ENCODE results near the gene GPS1.

GPS1 gene

DNA sequence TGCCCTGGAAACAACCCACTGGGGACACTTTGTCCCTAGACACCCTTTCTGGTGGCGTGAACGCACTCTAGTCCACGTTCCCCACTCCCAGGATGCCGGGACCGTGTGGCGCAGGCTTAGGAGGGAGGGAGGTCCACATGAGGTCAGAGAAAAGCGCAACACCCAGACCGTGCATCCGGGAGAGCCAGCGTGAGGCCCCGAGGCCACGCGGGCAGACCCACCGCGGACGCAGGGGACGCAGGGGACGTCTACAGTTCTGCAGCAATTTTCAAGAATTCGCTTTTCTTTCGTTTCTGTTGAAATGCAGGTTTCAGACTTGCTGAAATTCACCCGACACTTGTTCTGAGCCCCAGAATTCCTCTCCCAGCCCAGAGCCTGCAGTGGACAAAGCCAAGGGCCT lies 4.8 kb upstream of the GPS1 start:
- no peak for DNase-seq

DNA sequence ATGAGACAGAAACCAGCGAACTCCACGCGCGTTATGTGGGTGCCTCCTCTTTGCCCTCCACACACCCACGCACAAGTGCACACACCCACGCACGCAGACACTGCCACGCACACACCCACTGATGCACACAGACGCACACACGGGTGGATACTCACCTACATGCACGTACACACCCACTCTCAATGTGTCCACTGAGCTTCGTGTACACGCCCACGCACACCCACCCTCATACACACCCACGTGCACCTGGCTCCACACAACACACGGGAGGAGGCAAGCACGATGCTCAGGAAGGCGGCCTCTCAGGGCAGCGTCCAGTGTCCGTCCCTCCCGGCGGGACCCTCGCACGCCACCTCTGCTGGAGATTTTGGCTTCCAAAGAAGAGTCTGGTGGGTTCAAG lies 4.3 kb upstream of the GPS1 start:
- DNase-seq, result no peak

DNA sequence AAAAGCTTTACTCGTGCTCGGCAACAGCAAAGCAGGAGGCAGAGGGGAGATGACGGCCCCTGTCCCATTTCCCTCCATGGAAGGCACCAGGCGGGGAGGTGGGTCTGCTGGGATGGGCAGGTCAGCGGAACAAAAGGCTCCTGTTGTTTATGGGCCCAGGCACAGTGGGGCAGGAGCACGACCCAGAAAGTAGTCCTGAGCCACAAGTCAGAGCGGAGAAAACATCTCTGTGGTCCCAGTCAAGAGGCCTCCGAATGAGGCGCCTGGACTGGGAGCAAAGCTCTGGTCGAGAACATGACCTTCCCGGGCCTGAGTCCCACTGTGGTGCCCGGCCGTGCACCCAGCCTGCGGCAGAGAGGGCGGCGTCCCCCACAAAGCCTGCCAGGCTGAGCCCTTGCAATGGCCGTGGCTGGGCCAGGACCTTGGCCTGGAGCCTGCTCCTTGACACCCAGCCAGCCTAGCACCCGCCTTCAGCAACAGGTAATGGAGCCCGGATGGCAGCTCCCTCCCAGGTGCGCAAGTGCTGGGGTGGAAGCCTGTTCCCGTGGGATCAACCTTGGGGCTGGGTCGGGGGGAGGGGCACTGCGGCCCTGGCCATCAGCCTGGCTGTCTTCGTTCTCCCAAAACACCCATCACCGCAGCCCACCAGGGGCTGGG lies 3.7 kb upstream of the GPS1 start:
- DNase-seq, result no peak

DNA sequence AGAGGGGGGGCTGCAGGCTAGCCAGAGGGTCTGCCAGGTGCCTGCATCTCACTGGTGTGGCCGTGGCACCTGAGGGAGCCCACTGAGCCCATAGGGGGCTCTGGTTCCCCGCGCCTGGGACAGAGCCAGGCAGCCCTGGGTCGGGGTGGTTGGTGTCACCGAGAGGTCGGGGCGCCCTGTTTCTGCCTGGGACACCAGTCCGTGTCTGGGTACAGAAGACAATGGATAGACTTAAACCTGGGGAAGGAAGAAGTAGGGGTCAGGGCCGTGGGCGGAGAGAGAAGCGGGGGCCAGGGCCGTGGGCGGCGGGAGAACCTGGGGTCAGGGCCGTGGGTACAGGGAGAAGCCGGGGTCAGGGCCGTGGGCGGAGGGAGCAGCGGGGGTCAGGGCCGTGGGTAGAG lies 3.1 kb upstream of the GPS1 start:
- no peak for DNase-seq

DNA sequence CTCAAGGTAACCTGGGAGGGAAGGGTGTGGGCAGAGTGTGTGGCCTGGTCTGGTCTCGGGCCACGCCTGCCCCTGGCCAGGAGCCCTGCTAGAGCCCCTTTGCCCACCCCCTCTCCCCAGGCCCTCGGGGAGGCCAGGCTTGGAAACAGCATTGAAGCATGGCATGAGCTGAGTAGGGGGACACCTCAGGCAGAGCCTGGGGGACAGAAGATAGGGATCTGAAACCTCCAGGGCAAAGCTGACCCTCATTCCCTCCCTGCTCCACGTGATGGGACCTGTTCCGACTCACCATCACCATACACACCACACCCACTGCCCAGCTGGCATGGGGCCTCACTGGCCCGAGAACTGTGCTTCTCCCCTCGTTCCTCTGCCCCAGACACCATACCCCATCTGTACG lies 2.6 kb upstream of the GPS1 start:
- no peak for DNase-seq

DNA sequence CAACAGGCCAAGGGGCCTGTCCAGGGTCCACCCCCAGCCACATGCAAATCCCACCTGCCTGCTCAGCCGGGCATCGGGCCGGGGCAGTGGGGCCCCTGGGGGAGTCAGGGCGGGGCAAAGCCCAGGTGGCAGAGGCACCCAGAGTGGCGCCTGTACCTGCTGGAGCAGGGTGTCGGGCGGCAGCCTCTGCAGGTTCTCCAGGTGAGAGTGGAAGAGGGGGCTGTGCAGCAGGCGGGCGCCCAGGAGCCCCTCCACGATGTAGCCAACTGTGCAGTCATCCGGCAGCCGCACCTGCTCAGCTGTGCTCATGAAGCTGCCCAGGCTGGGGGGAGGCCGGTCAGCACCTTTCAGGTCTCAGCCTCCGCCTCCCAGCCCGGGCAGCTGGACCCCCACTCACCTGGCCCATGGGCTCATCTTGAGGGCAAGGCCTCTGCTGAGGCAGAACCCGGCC lies 2.2 kb upstream of the GPS1 start:
- DNase-seq, result no peak

DNA sequence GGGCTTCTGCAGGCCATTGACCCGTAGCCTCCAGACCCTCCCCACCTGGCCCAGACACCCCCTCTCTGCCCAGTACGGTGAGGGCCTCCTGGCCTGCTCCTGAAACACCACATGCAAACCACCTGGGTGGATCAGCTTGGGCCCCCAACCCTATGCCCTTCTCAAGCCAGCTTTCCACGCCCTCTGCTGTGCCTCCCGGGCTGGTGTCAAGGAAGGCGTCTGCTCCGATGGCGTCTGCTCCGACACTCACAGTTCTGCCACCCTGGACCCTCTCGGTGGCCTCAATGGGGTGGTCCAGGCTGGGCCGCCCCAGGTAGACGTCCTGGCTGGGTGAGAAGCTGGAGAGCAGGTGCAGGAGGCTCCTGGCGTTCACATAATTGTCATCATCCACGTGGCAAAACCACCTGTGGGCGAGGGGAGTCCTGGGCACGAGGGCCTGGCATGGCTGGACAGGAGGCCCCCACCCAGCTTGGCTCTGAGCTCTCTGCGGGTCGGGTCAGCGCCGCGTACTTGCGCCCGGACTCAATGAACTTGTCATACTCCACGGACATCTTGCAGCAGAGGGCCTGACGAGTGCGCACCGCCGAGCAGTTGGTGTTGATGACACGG lies 1.4 kb upstream of the GPS1 start:
- no peak for DNase-seq

DNA sequence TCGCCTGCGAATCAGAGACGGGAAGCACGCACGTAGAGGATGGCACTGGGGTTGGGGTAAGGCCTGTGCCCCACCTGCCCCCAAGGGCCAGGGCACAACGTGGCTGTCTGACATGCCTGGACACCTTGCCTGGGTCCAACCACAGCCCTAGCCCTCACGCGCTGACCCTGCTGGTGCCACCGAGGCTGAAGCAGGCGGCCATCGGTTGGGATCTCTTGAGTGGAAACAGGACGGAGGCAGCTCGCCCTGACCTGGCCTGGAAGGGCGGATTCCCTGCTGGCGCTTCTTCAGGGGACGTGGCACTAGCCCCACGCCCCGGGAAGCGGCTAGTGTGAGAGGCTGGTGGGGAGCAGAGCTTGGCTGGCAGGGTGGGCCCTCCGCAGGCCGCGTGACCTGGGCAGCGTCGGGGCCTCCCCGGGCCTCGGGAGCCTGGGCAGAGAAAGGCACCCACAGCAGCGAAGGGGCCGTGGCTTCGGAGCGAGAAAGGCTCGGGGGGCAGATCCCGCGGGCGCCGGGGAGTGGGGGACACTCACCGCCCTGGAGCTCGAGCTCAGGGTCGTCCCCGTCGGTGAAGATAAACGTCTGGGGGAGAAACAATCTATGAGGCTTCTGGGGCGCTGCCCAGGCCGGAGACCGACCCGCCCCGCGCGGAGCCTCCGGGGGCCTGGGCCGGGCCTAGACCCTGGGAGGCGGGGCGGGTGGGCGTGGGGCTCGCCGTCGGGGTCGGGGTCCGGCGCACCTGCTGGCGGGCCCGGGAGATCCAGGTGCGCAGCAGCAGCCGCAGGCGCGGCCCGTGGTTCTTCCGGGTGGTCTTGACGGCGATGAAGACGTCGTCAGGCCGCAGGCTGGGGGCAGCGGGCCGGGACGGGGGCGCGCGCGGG lies 697 bp upstream of the GPS1 start:
- no peak for DNase-seq

DNA sequence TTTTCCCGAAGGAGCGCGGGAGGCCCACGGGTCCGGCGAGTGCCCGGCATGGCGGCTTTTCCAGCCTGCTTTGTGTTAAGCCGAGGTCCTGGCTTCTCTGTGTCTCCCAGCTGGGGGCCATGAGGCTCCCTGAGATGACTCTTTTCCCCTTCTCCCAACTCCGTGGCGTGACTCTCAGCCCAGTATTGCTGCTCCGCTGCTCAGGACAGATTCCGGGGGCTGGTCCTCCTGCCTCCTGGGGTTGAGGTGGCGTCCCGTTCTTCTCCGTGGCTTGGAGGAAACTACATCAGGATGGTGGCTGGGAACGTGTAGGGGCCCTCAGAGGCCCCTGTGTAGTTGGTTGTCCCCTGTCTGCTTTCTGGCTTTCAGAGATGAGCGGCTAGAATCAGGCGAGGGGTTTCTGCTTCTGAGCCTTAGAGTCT lies 951 bp downstream of the GPS1 start:
- DNase-seq, result no peak

DNA sequence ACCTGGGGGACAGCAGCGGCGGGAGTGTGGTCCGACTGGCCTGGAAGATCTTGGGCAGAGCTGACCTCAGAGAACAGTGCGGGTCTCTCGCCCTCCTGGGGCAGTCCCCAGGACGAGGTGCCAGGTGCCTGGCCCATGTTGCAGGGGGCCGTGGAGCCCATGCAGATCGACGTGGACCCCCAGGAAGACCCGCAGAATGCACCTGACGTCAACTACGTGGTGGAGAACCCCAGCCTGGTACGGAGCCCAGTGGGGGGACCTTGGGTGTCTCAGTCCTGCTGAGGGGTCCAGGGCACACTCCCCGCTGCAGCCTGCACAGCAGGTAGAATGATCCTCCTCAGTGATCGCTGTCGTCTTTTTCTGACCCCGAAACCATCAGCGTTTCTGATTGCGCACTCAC lies 1.4 kb downstream of the GPS1 start:
- no peak for DNase-seq

DNA sequence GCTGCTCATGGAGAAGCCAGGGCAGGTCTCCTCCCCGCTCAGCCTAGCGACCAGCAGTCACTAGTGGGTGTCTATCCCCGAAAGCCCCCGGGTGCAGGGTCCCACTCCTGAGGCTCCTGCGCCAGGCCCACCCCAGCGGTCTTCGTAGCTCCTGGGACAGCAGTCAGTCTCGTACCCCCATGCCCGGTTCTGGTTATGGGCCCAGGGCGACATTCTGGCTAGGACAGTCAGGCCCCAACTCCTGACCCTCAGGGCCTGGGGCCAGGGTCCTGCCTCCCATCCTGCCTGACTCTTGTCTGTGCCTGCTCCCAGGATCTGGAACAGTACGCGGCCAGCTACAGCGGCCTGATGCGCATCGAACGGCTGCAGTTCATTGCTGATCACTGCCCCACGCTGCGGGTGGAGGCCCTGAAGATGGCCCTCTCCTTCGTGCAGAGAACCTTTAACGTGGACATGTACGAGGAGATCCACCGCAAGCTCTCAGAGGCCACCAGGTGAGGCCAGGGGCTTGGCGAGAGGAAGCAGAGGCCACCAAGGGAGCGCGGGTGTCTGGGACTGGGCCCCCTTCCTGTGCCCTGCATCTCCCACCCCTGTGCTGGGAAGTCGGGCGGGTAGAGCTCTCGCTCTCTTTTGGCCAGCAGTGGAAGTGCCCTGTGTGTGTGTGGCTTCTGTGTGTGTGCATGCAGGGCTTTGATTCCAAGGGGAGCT lies 2.0 kb downstream of the GPS1 start:
- DNase-seq, result no peak

DNA sequence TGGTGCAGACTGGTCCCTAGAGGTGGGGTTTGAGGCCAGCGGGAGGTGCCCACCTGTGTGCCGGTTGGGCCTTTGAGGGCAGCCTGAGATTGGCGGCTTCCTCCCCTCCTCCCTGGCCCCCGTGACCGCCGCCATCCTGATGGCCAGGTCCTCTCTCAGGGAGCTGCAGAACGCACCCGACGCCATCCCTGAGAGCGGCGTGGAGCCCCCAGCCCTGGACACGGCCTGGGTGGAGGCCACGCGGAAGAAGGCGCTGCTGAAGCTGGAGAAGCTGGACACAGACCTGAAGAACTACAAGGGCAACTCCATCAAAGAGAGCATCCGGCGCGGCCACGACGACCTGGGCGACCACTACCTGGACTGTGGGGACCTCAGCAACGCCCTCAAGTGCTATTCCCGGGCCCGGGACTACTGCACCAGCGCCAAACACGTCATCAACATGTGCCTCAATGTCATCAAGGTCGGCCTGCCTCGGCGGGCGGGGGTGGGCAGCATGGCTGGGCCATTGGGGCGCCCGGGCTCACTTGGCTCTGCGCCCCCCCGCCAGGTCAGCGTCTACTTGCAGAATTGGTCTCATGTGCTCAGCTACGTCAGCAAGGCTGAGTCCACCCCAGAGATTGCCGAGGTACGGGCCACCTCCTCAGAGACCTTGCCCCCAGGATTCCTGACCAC lies 2.8 kb downstream of the GPS1 start:
- DNase-seq, result no peak

DNA sequence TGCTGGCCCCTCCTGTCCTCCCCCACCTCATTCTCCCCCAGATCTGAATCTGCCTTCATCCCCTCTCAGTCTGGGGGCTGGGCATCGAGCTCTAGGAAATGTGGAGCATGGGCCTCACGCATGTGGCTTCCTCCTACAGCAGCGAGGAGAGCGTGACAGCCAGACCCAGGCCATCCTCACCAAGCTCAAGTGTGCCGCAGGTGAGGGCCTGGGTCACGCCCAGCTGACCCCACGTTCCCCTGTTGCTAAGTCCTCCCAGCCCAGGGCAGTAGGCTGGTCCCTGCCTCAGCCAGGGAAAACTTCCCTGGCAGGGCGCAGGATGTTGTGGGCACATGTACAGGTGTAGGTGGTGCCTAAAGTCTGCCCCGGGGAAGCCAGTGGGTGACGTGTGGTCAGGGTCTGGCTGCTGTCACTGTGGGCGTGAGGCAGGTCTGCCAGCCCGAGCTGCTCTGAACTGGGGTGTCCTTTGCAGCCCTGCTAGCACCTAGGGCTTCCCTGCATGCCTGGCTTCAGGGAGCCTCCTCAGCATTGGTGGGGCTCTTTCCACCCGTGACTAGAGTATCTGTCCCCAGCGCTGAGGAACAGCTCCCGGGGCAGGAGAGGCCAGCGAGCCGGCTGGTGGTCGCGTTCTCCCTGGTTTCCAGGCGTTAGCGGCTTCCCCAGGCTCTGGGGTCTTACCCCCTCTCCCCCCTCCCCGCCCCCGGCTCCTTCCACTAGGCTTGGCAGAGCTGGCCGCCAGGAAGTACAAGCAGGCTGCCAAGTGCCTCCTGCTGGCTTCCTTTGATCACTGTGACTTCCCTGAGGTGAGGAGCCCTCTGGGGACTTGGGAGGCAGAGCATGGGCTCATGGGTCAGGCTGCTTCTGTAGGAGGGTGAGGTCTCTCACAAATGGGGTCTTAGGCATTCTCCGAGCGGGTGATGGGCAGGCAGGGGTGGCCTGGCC lies 3.6 kb downstream of the GPS1 start:
- DNase-seq, result no peak

DNA sequence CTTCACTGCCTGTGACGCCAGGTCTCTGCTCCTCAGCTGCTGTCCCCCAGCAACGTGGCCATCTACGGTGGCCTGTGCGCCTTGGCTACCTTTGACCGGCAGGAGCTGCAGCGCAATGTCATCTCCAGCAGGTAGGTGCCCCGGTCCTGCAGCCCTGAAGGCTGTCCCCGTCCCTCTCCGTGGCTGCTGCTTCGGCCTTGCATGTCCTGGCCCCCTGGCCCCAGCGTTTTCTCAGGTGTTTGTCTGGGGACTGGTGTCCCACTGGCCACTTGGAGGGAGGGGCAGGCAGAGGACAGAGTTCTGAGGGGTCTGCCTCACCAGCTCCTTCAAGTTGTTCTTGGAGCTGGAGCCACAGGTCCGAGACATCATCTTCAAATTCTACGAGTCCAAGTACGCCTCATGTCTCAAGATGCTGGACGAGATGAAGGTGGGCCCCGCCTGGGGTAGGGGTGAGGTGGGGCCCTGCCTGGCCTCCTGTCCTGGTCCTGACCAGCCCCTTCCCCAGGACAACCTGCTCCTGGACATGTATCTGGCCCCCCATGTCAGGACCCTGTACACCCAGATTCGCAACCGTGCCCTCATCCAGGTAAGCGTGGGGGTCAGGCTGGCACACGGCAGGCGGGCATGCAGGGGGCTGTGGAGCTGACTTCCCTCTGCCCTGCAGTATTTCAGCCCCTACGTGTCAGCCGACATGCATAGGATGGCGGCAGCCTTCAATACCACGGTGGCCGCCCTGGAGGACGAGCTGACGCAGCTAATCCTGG lies 4.4 kb downstream of the GPS1 start:
- no peak for DNase-seq

DNA sequence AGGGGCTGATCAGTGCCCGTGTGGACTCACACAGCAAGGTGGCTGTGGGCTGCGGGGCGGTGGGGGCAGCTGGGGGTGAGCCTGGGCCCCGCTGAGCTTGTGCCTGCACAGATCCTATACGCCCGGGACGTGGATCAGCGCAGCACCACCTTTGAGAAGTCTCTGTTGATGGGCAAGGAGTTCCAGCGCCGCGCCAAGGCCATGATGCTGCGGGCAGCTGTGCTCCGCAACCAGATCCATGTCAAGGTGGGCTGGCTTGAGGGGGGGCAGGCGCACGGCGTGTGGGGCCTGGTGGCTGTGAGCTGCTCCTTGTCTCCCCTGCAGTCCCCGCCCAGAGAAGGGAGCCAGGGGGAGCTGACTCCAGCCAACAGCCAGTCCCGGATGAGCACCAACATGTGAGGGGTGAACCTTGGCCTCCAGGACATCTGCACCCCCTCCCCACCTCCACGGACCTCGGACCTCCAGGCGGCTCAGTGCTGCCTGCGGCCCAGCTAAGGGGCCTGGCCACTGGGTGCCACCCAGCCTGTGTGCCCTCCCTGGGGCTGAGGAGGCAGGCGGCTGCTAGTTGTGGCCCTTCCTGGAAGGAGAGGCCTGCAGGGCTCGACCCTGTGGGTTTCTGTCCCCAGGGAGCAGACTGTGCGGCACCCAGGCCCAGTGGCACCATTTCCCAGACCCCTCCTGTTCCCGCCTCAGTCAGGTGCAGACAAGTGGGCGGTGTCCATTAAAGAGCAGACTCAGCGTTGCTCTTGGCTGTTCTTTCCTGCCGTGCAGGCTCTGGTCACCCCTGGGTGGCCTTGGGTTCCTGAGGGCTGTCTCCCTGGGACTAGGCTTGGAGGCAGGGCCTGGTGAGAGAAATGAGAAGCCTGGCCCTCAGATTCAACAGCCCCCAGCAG lies 5.3 kb downstream of the GPS1 start:
- DNase-seq, result no peak

DNA sequence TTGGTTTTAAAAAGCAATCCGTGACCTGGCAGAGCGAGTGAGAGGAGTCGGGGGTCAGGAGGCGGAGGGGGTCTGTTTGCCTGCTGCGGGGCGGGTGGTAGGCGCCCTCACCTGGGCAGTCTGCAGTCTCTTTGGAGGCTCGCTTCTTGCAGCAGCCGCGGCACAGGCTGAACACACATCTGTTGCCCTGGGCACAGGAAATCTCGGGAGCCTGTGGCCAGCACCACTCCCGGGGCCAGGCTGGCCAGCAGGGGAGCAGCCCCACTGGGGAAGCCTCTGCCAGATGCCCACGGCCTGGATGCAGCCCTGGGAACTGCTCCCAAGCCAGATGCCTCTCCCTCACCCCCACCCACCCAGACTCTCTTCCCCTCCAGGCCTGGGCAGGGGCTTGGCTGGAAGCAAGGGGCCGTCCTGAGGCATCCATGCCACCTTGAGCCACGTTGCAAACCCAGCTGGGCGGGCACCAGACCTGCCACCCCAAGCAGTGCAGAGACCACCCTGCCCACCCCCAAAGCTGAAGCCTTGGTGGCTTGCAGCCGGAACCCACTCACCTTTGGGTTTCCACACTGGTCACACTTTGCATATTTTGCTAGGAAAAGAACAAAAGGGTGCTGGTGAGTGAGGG lies 6.6 kb downstream of the GPS1 start:
- DNase-seq, result no peak

DNA sequence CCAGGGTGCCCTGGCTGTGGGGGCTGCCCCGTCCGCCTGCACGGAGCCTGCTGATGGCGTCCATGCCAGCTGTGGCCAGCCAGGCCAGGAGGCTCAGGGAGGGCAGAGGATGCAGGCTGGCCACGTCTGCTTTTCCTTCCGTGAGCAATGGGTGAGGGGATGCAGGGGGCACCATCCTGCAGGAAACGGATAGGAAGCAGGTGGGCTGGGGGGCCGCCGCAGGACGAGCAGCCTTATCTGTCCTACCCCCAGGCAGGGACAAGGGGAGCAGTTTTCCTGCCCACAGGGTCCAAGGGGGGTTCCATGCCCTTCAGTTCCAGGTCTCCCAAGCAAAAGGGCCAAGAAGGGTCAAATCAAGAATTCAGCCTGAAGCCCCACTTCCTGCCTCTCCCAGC lies 7.2 kb downstream of the GPS1 start:
- no peak for DNase-seq

DNA sequence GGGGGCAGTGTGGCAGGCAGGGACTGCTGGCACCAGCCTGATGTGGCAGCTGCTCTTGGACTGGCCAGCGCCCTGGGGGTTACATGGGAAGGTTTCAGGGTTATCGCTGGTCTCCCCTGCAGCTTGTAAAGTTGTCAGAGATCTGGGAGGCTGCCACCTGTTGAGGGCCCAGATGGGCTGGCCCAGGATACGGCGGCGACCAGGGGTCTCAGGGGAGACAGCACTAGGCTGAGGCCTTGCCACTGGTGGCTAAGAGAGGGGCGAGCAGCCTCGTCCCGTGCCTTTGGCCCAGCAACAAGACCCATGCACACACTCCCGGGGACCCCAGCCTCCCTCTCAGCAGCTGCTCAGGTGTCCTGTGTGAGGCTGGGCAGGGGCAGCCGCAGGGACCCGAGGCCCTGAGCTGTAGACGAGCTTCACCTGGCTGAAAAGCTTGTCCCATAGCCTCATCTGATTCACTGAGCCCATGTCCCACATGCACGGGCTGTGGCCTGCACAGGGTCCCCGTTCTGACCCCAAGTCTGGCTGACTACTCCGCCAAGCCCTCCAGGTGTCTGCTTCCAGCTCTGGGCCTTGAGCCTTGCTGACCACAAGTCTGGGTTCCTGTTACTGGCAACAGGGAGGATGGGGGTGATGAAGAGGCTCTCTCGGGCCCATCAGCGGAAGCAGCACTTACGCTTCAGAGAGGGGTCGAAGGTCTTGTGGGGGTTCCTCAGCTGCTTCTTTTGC lies 7.7 kb downstream of the GPS1 start:
- DNase-seq, result no peak
